Activated T-cell treated with anti-CD3 and anti-CD28 coated beads for 1 hour (primary cell): ENCODE measurements around the gene PARP8.
"Not testable (repeated sequence)": the region's sequence is repeated elsewhere in the genome, so short reads cannot be mapped to it uniquely, and the experiment has no call there.

Source experiments
- DNase-seq: peaks from one replicate; pipeline ENCODE4 v3.0.0-alpha.2; 2020; ENCODE audit warnings: low read depth

Gene PARP8

GRCh38 chr5:50679554-50679953, 13.1 kb downstream of the PARP8 start:
- DNase-seq, result not testable (repeated sequence)

GRCh38 chr5:50684721-50685120, 18.3 kb downstream of the PARP8 start:
- DNase-seq, result no peak

- no peak for DNase-seq
These were observed 21.1 kb downstream of the PARP8 start for GRCh38 chr5:50687548-50687947.

- no peak for DNase-seq
These were observed 25.1 kb downstream of the PARP8 start for GRCh38 chr5:50691399-50692016.

- no peak for DNase-seq
These were observed 27.7 kb downstream of the PARP8 start for GRCh38 chr5:50694027-50694590.

- DNase-seq, result not testable (repeated sequence)
These were observed 28.2 kb downstream of the PARP8 start for GRCh38 chr5:50694626-50695025.

GRCh38 chr5:50697739-50698138, 31.3 kb downstream of the PARP8 start:
- no peak for DNase-seq

GRCh38 chr5:50699737-50700136, 33.3 kb downstream of the PARP8 start:
- no peak for DNase-seq

GRCh38 chr5:50700706-50701105, 34.3 kb downstream of the PARP8 start:
- no peak for DNase-seq

- DNase-seq, result no peak
These were observed 36.4 kb downstream of the PARP8 start for GRCh38 chr5:50702615-50703366.

- no peak for DNase-seq
These were observed 36.9 kb downstream of the PARP8 start for GRCh38 chr5:50703367-50703666.

- DNase-seq, result no peak
These were observed 38.3 kb downstream of the PARP8 start for GRCh38 chr5:50704730-50705129.

GRCh38 chr5:50709471-50709870, 43.0 kb downstream of the PARP8 start:
- no peak for DNase-seq

GRCh38 chr5:50710838-50711237, 44.4 kb downstream of the PARP8 start:
- no peak for DNase-seq

- peak; percentile 15 for DNase-seq
These were observed 44.8 kb downstream of the PARP8 start for GRCh38 chr5:50711280-50711679.

- no peak for DNase-seq
These were observed 46.0 kb downstream of the PARP8 start for GRCh38 chr5:50712479-50712878.

GRCh38 chr5:50715001-50715400, 48.6 kb downstream of the PARP8 start:
- no peak for DNase-seq

- DNase-seq, result no peak
These were observed 49.7 kb downstream of the PARP8 start for GRCh38 chr5:50716134-50716533.

- no peak for DNase-seq
These were observed 51.2 kb downstream of the PARP8 start for GRCh38 chr5:50717651-50718050.

GRCh38 chr5:50720061-50720710, 53.7 kb downstream of the PARP8 start:
- DNase-seq, result no peak

GRCh38 chr5:50722223-50722622, 55.8 kb downstream of the PARP8 start:
- DNase-seq, result no peak

- DNase-seq, result no peak
These were observed 57.8 kb downstream of the PARP8 start for GRCh38 chr5:50724262-50724661.

GRCh38 chr5:50725800-50726474, 59.5 kb downstream of the PARP8 start:
- no peak for DNase-seq
